ENCODE measurements around the gene FUT7. TPM values are rescaled to one million over a fixed set of nuclear protein-coding genes. Genes with fewer than 3 reads are reported as not detected.

FUT7 gene
- total RNA-seq, 1 donor from 2014 or later: 0.11 TPM

DNA sequence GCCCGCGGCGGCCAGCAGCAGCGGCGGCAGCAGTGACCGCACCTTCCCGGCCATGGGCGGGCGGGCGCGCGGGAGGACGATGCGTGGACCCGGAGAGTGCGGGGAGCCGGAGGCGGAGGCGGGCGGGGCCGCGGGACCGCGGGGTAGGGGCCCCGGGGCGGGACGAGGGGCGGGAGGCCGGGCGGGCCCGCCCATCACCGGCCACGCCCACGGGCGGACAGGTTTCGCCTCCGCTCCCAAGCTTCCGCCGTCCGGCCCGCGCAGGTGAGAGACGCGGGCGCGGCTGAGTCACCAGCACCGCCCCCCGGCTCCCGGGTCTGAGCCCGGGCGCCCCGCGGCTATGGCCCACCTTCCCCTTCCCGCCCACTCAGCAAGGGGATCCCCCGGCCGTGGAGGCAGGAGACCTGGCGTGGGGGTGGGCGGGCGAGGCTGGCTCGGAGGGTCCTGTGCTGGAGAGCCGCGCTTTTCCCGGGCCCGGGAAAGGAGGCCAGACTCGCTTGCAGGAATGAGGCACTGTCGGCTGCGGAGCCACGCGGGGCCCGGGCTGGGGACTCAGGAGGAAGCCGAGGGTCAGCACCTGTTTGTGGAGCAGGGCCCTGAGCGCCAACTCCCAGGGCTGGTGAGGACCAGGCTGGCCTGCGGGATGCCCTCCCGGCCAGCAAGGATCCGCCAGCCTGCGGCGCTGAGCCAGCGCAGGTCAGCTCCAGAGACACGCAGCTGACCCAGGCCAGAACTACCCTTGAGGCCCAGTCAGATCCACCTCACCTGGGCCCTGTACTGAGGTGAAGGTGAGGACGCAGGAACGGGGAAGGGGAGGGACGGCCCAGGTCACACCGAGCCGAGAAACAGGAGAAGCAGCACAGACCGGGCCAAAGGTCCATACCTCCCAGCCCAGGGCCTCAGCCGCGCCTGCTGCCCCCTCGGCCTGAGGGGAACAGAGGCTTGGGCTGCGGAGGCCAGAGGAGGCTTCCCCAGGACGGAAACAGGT is 22.4 kb upstream of the FUT7 start, which contains the start of gene ENTPD2:
Gene ENTPD2 (minus strand): TSS at position 118 of the 988 bp plus-strand sequence. CDS start 64 bp downstream, at position 54.
- no peak for DNase-seq (ENCODE audit: missing footprints)
- intact Hi-C loops (cut with DNase I): no loop called here
- ATAC-seq: no peak

DNA sequence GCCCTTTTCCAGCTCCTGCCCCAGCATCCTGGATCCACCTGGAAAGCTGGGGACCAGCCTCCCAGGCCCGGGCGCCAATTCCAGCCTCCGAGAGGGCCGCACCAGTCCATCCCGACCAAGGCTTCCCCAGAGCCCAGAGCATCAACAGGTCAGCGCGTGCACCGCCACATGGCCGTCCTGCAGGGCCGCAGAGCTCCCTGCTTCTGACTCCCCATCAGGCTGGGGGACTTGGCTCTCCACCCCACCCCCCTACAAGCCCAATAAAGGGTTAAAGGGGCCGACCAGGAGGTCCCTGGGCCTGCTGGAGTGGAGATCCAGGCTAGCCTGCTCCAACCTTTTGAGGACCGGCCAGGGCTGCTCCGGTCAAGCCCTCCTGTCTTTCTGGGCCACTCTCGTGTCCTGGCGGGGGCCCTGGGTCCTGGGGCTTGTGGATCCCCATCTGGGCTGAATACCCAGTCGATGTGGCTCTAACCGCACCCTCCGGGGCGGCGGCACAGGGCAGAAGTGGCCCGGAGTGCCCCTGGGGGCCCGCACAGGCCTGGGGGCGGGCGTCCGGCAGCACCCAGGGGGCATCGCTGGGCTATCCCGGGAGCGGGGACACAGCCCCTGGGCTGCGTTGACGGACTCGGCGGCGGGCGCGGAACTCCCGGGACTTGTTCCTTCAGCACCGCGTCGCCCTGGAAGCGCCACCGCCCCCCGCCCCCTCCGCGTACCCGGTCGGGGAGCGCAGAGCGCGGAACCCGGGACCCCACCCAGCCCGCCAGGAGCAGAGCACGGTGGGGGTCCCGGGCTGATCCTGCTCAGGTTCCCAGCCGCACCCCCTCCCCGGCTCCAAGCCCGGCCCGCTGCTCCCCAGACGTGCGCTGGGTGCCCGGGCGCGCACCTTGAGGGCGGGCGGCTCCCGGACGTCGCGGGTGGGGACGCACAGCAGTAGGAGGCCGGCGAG is 21.4 kb upstream of the FUT7 start:
- ATAC-seq (no peak), DNase-seq (ENCODE audit: missing footprints) (no peak)
- intact Hi-C loops (cut with DNase I): no loop called here

DNA sequence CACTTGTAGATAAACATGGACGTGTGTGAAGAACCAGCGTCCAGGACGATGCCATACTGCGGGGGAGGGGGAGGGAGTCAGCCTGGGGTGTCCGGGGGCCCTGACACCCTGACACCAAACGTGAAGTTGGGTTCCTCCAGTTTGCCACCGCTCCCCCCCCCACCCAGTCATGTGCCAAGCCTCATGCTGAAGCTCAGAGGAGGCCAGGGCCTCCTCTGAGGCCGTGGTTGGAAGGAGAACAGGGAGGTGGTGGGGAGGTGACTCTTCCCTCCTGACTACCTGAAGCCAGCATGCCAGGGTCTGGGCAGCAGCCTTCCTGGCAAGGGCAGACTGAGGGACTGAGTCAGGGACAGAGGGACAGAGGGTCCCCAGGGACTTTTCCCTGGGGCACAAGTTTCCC is 20.4 kb upstream of the FUT7 start:
- intact Hi-C loops (cut with DNase I): no loop called here
- ATAC-seq: no peak
- no peak for DNase-seq (ENCODE audit: missing footprints)

DNA sequence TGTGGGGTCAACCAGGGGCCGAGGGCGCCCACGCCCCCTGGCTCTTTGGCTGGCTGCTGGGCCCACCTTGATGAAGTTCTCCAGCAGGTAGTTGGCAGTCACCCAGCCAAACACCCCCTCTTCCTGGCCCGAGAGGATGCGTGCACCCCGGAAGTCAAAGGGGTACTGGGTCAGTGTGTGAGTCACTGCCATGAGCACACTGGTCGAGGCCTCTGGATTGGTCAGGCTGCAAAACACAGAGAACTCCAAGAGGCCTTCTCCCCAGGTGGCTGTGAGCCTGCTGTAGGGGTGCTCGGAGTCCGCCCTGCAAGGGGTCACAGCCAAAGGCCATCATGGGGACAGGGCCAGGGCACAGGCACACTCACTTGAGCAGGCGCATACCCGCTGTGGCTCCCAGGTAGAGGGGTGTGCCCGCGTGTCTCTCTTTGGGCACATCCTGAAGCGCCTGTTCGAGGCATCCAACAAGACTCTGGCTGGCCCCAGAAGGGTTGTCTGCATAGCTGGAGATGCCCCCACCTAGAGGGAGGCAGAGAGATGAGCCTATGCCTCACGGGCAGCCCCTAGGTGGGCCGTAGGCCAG is 19.3 kb upstream of the FUT7 start:
- ATAC-seq: no peak
- intact Hi-C loops (cut with DNase I): no loop called here
- DNase-seq (ENCODE audit: missing footprints): no peak

DNA sequence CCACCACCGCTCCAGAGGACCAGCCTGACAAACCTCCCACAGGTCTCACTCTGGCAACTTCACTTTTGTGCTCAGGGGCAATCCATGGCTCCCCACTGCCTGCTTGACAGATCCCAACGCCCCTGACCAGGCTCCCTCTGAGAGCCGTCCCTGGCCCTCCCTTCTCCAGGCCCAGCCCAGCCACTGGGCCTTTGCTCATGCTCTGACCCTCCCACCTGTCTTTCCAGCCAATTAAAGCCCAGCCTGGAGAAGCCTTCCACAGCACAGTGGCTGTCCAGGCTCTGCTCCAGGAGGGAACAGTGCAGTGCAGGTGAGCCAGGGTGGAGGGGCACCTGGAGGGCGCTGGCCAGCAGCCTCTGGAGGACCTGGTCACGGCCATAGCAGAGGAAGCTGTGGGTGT is 18.7 kb upstream of the FUT7 start:
- DNase-seq (ENCODE audit: missing footprints): no peak
- no peak for ATAC-seq
- intact Hi-C loops (cut with DNase I): no loop called here

DNA sequence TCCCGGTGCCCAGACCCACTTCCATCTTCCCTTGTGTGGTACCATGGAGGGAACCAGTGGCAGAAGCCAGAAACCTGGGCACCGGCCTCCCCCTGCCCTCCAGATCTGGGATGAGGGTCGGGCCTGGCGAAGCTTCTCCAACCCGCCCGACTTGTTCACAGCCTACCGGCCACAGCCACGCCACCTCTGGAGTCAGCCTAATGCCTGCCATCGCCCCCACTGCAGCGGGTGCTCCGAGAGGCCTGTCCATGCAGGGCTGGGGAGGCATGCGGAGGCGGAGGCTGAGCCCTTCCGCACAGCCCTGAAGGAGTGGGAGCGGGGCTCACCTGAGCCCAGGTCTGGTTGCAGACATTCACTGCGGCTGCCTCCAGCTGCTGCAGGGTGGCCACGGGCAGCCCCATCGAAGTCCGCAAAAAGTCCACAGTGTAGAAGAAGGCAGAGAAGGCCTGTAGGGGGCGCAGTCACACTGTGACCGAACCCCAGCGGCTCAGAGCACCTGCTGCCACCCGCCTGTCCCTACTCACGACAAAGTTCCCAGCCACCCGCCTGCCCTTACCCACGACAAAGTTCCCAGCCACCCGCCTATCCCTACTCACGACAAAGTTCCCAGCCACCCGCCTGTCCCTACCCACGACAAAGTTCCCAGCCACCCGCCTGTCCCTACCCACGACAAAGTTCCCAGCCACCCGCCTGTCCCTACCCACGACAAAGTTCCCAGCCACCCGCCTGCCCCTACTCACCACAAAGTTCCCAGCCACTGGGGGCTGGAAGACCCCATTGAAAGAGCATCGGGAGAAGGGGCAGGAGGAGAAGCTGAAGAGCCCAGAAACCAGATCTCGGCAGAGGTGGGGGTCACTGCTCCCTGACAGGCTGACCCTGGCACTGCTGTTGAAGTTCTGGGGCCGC is 17.9 kb upstream of the FUT7 start:
- ATAC-seq (no peak), DNase-seq (ENCODE audit: missing footprints) (no peak)
- intact Hi-C loops (cut with DNase I): no loop called here

DNA sequence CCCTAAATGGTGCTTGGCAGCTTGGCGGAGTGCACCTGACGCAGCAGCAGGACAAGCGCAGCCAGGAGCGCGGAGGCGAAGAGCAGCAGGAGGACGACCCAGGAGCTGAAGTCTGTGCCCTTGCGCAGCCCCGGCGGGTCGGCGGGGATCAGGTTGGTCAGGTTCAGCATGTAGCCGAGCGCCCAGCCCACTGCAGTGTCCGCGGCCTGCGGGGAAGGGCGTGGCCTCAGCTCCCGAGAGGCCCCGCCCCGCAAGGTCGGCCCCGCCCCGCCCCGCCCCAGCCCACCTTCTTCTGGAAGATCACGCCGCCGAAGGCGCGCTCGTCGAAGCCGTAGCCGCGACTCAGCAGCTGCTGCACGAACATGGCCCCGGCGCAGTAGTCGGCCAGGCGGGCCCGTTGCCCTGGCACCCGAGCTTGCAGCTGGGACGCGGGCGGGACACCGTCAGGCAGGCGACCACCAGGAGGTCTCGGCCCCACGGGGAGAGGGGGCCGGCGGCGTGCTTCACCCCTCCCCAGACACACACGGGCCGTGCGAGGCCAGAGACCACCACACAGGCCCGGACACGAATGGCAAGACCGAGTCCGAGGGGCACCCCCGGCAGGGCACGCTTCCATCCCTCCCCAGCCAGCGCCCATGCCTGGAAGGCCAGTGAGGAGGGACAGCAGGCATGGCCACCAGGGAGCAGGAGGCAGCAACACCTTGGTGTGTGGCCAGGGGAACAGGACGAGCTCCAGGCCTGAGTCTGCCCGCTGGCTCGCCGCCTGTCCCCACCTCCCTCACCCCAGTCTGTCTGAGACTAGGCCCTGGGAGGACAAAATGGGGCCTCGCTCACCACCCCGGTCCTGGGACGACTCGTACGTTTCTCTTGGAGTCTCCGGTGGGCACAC is 17.0 kb upstream of the FUT7 start:
- DNase-seq (ENCODE audit: missing footprints) (no peak), ATAC-seq (no peak)
- intact Hi-C loops (cut with DNase I): no loop called here

DNA sequence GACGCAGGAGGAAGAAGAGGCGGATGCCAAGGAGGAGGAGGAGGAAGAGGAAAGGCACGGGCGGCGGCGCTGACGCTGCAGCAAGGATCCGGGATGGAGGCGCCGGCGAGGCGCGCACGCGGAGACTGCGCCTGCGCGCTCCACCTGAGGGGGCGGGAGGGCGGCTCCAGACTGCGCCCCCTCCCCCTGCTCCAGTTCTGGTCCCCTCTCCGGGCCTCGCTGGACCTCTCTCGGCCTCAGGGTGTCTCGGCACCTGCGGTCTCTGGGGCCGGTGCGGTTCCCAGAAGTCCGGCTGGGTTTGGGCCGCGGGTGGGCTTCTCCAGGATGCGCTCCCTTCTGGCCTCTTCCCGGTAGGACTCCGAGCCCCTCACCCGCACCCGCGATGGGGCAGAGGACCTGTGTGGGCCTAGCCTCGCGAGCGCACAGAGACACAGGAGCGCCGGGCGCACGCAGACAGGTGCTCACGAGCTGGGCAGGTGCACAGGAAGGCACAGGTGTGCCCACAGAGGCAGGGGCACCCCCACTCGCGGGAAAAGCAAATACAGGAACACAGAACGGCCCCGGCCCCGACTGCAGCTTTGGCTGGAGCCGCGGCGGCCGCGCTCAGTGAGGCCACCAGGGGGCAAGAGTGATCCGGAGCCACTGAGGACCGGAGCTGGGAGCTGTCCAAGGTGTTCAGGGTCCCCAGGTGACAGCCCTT is 14.3 kb upstream of the FUT7 start, which contains the start of gene NPDC1:
Gene NPDC1 (minus strand): TSS at position 90 of the 700 bp plus-strand sequence. CDS start 188 bp downstream, outside the sequence.
- intact Hi-C loops (cut with DNase I): loop anchor here (1.0 kb wide), 1 partner anchor 18 kb away; no protein-coding TSS in a partner anchor
- DNase-seq (ENCODE audit: missing footprints) (peak; percentile 88), ATAC-seq (peak; percentile 68)

DNA sequence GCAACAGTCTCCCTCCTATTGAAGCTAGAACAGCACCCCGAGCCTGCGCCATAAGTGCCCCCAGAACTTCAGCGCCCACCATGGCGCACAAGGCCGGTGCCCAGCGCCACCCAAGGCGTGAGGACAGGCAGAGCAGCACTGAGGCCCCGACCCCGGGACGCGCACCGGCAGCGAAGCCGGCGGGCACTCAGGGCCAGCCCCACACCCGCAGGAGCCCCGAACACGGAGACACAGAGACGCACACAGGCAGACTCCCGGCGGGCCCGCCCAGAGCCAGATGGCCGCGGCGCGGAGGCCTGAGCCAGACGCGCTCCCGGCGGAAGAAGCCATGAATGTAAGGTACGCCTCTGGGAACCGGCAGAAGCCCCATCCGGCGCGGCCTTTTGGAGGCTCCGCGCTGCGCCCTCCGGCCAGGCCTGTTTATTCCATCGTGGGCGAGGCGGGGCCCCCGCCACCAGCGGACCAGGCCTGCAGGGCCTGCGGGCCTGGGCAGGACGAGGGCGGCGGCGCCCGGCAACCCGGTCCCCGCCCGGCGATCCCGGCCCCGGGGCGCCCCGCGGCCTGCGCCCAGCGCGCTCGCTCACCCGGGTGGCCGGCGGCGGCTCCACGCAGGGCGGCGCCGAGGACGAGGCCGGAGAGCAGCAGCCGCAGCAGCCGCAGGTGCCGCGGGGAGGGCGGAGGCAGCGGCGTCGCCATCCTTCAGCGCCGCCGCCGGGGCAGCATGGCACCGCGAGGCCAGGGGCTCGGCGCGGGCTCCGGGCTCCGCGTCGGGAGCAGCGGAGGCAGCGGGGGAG is 13.6 kb upstream of the FUT7 start:
- ATAC-seq: peak; percentile 16
- DNase-seq (ENCODE audit: missing footprints): no peak
- intact Hi-C loops (cut with DNase I): loop anchor here (1.0 kb wide), 1 partner anchor 19 kb away; no protein-coding TSS in a partner anchor

DNA sequence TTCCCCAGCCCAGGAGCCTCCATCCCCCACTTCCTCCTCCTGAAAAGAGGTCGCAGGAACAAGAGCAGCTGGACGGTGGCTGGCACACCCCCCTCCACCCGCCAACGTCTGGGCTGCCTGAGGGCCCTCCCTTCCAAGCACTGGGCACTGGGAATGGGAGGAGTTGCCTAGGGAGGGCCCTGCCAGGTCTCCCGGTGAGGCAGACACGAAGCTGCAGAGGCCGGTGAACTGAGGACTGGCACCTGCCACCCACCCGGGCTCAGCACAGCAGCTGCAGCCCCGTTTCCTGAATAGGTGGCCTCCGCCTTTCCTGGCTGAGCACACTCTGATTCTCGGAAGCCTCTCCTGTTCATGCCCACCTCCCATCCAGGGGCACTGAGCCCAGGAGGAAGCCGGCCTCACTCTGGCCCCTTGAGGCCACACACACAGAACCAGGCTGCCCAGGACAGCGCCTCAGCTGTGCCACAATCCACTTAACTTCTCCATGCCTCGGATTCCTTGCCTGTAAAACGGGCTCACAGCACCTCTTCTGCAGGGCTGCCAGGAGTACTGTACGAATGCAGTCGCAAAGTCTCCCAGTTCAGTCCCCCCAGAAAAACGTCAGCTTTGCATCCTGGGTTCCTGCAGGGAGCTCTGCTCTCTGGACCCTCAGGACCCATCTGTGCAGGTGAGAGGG is 12.8 kb upstream of the FUT7 start:
- ATAC-seq (no peak), DNase-seq (ENCODE audit: missing footprints) (no peak)
- intact Hi-C loops (cut with DNase I): no loop called here

DNA sequence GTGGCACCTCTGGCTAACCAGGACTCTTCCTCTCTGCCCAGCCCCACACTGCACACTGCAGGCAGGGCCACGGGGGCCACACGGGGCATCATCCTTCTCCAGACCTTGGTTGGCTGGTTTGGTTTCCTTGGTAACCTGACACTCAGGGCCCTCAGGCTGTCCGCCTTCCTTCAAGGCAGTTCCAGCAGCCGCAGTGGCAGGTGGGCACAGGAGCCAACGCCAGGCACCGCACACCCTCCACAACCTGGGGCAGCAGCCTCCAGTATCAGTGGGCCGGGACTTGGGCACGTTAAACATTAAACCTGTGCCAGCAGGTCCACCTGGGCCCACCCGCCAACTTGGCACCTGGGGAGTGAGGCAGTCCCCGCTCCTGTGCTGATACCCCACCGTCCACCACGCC is 12.1 kb upstream of the FUT7 start:
- DNase-seq (ENCODE audit: missing footprints) (no peak), ATAC-seq (no peak)
- intact Hi-C loops (cut with DNase I): no loop called here

DNA sequence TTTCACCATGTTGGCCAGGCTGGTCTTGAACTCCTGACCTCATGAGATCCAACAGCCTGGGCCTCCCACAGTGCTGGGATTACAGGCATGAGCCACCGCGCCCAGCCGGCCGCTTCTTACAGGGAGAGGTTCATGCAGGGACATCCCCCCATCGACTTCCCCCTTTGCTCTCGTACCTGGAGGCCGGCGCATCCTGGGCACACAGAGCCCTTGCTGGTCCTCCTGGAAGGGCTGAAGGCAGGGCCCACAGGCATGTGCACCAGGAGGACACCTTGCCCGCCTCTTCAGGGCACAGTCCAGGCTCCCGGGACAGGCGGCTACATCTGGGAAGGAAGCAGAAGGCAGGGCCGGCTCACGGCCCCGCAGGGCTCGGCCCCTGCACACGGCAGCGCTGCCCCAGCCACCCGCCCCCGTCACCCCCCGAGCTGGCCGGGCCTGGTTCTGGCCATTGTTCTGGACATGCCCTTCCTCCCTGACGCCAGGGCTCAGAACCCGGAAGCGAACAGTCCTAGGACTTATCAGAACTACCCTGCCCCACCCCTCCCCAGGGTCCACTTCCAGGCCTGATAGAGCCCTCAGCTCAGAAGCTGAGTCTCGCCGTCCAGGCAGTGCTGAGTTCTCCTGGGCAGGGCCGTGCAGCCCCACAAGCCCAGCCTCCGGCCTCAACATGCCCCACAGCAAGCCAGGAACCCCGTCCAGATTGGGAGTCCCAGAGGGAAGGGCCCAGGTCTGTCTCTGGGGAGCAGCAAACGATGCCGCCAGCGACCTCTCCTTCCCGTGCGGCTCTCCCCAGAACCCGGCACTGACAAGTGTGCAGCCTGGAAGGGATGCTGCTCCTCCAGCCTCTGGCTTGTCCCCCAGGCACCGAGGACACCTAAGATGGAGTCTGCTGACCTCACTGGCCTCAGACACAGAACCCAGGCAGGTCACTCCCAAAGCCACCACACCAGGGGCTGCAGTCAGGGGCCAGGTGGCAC is 11.2 kb upstream of the FUT7 start:
- DNase-seq (ENCODE audit: missing footprints) (no peak), ATAC-seq (no peak)
- intact Hi-C loops (cut with DNase I): no loop called here

DNA sequence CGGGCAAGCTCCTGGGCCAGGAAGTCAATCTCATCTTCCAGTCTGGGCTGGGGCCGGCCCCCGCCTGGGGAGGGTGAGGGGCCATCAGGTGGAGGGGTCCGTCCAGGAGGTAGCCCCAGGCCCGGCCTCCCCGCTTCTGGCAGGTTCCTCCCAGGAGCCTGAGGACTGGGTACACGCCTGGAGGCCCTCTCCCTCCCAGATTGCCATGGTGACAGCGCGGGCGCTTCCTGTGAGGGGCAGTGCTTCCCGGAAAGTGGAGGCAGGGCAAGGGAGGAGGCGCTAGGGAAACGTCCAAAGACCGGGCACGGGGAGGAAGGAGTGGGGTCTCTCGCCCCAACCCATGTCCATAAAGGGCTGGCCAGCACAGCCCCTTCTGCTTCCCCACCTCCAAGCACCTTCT is 9.2 kb upstream of the FUT7 start:
- intact Hi-C loops (cut with DNase I): no loop called here
- ATAC-seq (no peak), DNase-seq (ENCODE audit: missing footprints) (no peak)

DNA sequence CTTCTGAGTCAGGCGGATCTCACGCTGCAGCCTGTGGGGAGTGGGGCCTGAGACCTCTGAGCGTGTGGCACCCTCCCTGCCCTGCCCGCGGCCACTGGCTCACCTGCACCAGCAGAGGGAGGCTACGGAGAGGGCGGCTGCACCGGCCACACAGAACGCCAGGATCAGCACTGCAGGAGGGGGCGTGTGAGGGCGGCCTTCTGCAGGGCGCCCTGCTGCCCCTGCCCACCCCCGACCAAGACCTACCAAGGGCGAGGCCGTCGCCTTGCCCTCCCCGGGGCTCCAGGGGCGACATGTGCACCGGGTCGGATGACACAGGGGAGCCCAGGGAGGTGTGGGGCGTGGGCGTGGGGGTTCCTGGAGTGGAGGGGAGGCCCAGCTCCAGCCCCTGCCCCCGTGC is 8.7 kb upstream of the FUT7 start:
- intact Hi-C loops (cut with DNase I): no loop called here
- no peak for DNase-seq (ENCODE audit: missing footprints)
- no peak for ATAC-seq
